Stomach smooth muscle (tissue), 2 donors: ENCODE results near the gene ZNRF3.
"Not testable (repeated sequence)": the region's sequence is repeated elsewhere in the genome, so short reads cannot be mapped to it uniquely, and the experiment has no call there.

Experiments used
- H3K27ac ChIP-seq: one replicate; pipeline ENCODE4 v1.7.0; 2013; ENCODE audit warnings: mild to moderate bottlenecking, low read length, inconsistent platforms
- H3K27me3 ChIP-seq, 2 donors: one replicate each; pipeline ENCODE4 v1.7.0; 2013; ENCODE audit warnings: low read length in 2 of 2; ENCODE audit not compliant: insufficient read depth in 2 of 2, control insufficient read depth in 1 of 2
- H3K36me3 ChIP-seq, 2 donors: one replicate each; pipeline ENCODE4 v1.7.0; 2013; ENCODE audit warnings: low read length in 2 of 2; ENCODE audit not compliant: control insufficient read depth in 2 of 2, insufficient read depth in 2 of 2
- H3K4me1 ChIP-seq: one replicate; pipeline ENCODE4 v1.7.0; 2013; ENCODE audit warnings: low read length; ENCODE audit not compliant: control insufficient read depth, insufficient read depth
- H3K4me3 ChIP-seq, 2 donors: one replicate each; pipeline ENCODE4 v1.7.0; 2013; ENCODE audit warnings: low read length in 2 of 2
- H3K9ac ChIP-seq, 2 donors: one replicate each; pipeline ENCODE4 v1.7.0; 2013; ENCODE audit warnings: low read length in 2 of 2, mild to moderate bottlenecking in 1 of 2
- H3K9me3 ChIP-seq, 2 donors: one replicate each; pipeline ENCODE4 v1.7.0; 2013; ENCODE audit warnings: low read length in 2 of 2; ENCODE audit not compliant: control insufficient read depth in 2 of 2
- donor health status: healthy.
- donor health status: Pancreatic carcinoma.

The ZNRF3 gene

GRCh38 chr22:28997342-28997741 lies 114.0 kb downstream of the ZNRF3 start:
- peaks cover 0 to 2% of the 10 kb centered on the region in 2 donors for H3K36me3 ChIP-seq
- no peaks in the 10 kb centered on the region for H3K4me1 ChIP-seq
- no peaks in the 10 kb centered on the region for H3K27me3 ChIP-seq
- no peak overlapping the region for H3K9ac ChIP-seq
- H3K27ac ChIP-seq = no peak overlapping the region
- no peaks in the 10 kb centered on the region for H3K9me3 ChIP-seq
- H3K4me3 ChIP-seq = no peak overlapping the region

DNA sequence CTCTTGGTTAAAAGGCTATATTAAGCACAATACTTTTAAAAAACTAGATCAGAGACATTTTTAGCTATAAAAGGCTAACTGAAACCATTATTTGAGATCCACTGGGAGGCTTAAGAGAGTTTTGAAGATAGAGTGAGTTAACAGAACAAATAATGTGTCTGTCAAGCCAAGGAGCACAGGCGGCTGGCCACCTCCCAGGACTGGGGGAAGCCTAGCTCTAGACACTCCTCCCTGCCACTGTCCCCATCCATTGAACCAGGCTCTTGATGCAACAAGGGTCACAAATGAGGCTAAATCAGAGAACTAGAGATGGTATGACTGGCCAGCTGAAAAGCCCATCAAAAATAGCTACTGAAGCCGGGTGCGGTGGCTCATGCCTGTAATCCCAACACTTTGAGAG lies 115.3 kb downstream of the ZNRF3 start:
- Histone ChIP-seq H3K4me1 (no peaks in the 10 kb centered on the region), H3K4me3 (no peak overlapping the region), H3K9ac (no peak overlapping the region), H3K9me3 (no peaks in the 10 kb centered on the region), H3K27ac (no peak overlapping the region), H3K27me3 (no peaks in the 10 kb centered on the region), H3K36me3 (peaks cover 0 to 2% of the 10 kb centered on the region in 2 donors)

DNA sequence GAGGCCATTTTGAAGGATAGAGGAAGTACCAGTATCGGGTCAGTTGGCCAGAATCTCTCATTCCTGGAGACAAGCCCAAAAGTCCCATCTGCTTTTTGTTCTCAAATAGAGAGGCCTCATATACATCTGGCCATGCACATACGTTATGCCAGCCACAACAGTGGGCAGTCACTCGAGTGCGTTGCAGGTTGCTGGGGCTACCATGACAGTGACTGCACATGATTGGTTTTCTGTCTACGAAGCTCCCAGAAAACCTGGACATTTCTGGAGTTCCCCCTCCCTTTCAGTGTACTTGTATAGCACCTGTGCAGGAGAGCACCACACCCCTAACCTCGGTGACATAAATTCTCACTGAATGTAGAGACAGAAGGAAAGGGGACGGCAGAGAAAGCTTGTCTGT lies 116.1 kb downstream of the ZNRF3 start:
- H3K9ac ChIP-seq = no peak overlapping the region
- H3K4me3 ChIP-seq = no peak overlapping the region
- no peak overlapping the region for H3K27ac ChIP-seq
- H3K27me3 ChIP-seq = no peaks in the 10 kb centered on the region
- no peaks in the 10 kb centered on the region for H3K9me3 ChIP-seq
- peaks cover 5% of the 10 kb centered on the region for H3K4me1 ChIP-seq
- H3K36me3 ChIP-seq = peaks cover 0 to 2% of the 10 kb centered on the region in 2 donors

DNA sequence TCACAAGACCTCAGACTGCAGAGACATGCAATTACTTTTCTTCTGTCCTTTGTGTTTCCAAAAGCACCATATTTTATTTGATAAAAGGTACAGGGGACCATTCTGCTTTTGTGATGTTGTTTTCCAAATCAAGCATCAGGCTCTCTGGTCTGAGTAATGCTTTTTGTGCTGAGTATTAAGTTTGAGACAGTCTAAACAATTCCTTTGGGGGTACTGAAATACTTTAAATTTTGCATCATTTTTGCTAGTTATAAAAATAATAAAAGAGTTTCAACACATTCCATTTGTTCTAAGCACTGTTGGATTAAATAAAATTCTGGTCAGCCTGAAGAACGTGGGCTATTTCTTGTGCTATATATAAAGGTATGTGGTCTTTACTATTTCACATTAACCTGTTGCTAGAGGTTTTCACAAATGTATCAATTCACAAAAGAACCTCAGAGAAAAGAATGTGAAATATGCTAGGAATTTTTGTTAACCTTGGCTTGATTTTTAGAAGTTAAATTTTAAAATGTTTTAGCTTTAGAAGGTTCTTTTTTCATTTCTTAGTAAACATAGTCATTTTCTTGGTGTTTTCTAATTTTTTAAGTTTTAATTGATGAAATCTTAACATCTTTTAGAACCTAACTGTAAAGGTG lies 116.7 kb downstream of the ZNRF3 start:
- no peak overlapping the region for H3K4me3 ChIP-seq
- H3K4me1 ChIP-seq = peaks cover 9% of the 10 kb centered on the region
- no peaks in the 10 kb centered on the region for H3K27me3 ChIP-seq
- H3K9me3 ChIP-seq = no peaks in the 10 kb centered on the region
- H3K36me3 ChIP-seq = peaks cover 0 to 2% of the 10 kb centered on the region in 2 donors
- no peak overlapping the region for H3K9ac ChIP-seq
- H3K27ac ChIP-seq = no peak overlapping the region

DNA sequence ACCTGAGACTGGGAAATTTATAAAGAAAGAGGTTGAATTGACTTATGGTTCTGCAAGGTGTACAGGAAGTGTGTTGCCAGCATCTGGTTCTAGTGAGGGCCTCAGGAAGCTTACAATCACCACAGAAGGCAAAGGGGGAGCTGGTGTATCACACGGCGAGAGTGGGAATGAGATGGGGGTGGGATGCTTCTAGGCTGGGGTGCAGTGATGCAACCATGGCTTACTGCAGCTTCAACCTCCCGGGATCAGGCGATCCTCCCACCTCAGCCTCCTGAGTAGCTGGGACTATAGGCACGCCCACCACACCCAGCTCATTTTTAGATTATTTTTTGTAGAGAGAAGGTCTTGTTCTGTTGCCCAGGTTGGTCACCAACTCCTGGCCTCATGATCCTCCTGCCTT lies 117.3 kb downstream of the ZNRF3 start:
- no peaks in the 10 kb centered on the region for H3K9me3 ChIP-seq
- H3K36me3 ChIP-seq = peaks cover 0 to 2% of the 10 kb centered on the region in 2 donors
- H3K9ac ChIP-seq = no peak overlapping the region
- no peaks in the 10 kb centered on the region for H3K27me3 ChIP-seq
- H3K4me1 ChIP-seq = peaks cover 15% of the 10 kb centered on the region
- no peak overlapping the region for H3K4me3 ChIP-seq
- H3K27ac ChIP-seq = no peak overlapping the region

DNA sequence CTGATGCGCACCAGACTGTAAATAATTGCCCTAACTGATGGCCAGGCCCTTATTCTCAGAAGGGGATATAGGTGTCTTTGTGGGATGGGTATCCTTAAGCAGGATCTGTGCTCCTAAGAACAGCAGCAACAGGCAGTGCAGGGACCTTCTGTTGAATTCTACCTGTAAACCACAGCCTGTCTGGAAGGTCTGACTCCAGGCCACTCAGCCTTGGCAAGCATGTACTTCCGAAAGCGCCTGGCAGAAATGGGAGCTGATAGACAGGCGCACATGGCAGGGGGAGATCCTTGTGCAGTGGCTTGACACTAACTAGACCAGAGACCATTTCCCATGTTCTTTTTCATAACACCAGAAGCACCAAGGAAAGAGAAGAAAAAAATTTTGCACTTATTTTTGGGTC lies 119.2 kb downstream of the ZNRF3 start:
- no peak overlapping the region for H3K4me3 ChIP-seq
- H3K9me3 ChIP-seq = no peaks in the 10 kb centered on the region
- H3K9ac ChIP-seq = no peak overlapping the region
- no peak overlapping the region for H3K27ac ChIP-seq
- no peaks in the 10 kb centered on the region for H3K27me3 ChIP-seq
- peaks cover 15% of the 10 kb centered on the region for H3K4me1 ChIP-seq
- H3K36me3 ChIP-seq = no peaks in the 10 kb centered on the region

- Histone ChIP-seq H3K9me3 (no peaks in the 10 kb centered on the region), H3K4me1 (peaks cover 15% of the 10 kb centered on the region), H3K4me3 (no peak overlapping the region), H3K9ac (no peak overlapping the region), H3K27ac (no peak overlapping the region), H3K27me3 (no peaks in the 10 kb centered on the region), H3K36me3 (no peaks in the 10 kb centered on the region)
These were observed 120.2 kb downstream of the ZNRF3 start for GRCh38 chr22:29003552-29003951.

GRCh38 chr22:29003975-29004646 lies 120.7 kb downstream of the ZNRF3 start:
- Histone ChIP-seq H3K9ac (peak overlapping the region in 1 of 2 donors; percentile 13), H3K4me3 (no peak overlapping the region), H3K27ac (no peak overlapping the region)

DNA sequence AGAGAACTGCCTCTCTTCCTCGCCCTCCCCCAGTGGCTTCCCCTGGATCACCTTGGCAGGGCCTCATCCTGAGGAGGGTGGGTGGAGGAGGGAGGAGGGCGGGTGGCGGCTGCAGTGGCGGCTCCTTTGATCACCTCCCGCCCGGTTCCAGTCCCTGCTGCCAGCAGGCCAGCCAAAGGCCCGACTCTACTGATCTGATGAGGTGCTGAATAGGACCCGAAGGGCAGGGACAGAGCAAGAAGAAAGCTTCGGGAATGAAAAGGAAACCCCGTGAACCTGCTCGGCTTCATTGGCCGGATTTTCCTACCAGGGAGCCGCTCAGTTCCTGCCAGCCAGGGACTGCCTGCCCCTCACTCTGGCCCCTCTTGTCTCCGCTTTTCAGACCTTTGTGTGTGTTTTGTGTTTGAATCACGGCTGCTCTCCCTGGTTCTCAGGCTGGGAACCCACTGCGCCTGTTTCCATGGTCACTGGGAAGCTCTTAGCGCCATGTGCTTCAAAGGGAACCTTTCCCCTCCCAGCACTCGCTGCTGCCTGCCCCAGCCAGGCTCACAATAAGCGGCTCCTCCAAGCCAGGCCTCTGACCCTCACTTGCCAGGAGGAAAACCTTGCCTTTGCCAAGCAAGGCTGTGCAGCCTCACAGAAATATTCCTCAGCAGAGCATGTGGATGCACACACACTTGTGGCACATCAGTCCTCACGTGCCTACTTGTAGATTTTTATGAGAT lies 121.4 kb downstream of the ZNRF3 start:
- Histone ChIP-seq H3K27me3 (no peaks in the 10 kb centered on the region), H3K27ac (peak overlapping the region; percentile 53), H3K4me3 (peak overlapping the region in 1 of 2 donors; percentile 52), H3K9ac (peak overlapping the region in 1 of 2 donors; percentile 21), H3K36me3 (no peaks in the 10 kb centered on the region), H3K4me1 (peaks cover 15% of the 10 kb centered on the region), H3K9me3 (no peaks in the 10 kb centered on the region)

More at GRCh38 chr22:29003975-29004646, 120.7 kb downstream of the ZNRF3 start:
- Histone ChIP-seq H3K36me3 (no peaks in the 10 kb centered on the region), H3K27me3 (no peaks in the 10 kb centered on the region), H3K4me1 (peaks cover 15% of the 10 kb centered on the region), H3K9me3 (no peaks in the 10 kb centered on the region)

DNA sequence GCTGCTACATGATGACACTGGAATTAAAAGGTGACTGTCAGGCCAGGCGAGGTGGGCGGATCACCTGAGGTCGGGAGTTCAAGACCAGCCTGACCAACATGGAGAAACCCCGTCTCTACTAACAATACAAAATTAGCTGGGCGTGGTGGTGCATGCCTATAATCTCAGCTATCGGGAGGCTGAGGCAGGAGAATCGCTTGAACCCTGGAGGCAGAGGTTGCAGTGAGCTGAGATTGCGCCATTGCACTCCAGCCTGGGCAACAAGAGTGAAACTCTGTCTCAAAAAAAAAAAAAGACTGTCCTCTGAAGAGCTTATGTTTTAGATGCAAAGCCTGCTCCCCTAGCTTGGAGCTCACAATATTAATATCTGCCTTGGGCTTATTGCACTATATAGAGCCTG lies 122.4 kb downstream of the ZNRF3 start:
- not testable (repeated sequence) for H3K27ac ChIP-seq, H3K9me3 ChIP-seq, H3K4me3 ChIP-seq, H3K36me3 ChIP-seq, H3K27me3 ChIP-seq, H3K9ac ChIP-seq
- H3K4me1 ChIP-seq = peaks cover 15% of the 10 kb centered on the region

DNA sequence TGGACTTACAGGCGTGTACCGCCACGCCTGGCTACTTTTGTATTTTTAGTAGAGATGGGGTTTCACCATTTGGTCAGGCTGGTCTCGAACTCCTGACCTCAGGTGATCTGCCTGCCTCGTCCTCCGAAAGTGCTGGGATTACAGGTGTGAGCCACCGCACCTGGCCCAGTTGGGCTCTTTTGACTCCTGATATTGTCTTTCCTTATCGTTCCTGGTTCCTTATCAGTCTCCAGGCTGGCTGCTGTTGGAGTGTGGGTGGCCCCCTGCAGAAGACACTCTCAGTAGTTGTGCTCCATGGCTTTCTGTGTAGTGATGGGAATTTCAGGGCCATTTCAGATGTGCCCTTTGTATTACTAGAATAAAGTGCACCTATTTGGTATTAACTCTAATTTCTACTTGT lies 123.0 kb downstream of the ZNRF3 start:
- no peak overlapping the region for H3K9ac ChIP-seq
- no peaks in the 10 kb centered on the region for H3K27me3 ChIP-seq
- H3K9me3 ChIP-seq = no peaks in the 10 kb centered on the region
- H3K4me1 ChIP-seq = peaks cover 15% of the 10 kb centered on the region
- H3K27ac ChIP-seq = no peak overlapping the region
- no peak overlapping the region for H3K4me3 ChIP-seq
- no peaks in the 10 kb centered on the region for H3K36me3 ChIP-seq
